Hepatic stellate cell (primary cell): ENCODE results near the gene IL1A.

Experiments
- DNase-seq: peaks from one replicate; pipeline ENCODE4 v3.0.0; 2011; ENCODE audit warnings: low spot score

IL1A gene

DNA sequence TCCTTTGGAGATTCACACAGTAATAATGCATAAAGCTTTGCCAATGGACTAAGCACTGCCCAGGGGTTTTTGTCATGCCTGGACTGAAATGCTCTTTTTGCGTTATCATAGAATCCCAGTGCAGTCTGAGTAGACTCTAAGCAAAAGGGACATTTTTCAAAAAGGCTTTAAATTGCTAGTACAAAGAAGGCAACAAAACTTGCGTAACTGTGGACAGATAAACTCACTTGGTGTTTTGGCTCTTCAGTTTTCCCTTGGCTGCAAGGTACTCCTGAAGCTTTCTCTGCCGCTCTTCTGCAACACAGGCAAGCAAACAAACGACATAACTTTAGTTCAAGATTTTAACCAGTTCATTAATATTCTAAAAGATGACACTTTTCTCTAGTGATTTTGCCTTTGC lies 22.0 kb downstream of the IL1A start:
- no peak for DNase-seq

DNA sequence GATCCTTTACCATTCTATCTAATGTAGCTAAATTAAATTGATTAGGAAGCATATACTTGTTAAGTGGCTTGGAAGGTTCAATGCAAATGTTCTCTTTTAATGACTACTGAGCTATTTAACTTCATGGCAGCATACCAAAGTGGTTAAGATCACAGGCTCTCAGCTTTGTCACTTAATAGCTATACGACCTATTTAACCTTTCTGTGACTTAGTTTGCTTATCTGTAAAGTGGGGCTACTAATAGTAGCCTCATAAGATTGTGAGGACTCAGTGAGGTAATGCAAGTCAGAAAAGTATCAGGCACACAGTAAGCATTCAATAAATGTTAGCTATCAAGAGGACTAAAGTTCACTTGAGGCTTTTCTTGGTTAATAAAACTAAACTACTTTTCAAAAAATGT lies 24.1 kb downstream of the IL1A start:
- no peak for DNase-seq

DNA sequence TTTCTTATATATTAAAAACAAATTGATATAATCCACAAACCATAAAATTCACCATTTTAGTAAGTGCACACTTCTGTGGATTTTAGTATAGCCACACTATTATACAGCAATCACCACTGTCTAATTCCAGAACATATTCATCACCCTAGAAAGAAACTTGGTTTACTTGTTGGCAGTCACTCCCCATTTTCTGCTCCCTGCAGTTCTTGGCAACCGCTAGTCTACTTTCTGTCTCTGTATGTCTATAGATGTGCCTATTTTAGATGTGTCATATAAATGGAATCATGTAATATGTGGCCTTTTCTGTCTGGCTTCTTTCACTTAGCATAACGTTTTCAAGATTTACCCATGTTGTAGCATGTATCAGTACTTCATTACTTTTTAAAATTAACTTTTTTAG lies 25.6 kb downstream of the IL1A start:
- no peak for DNase-seq

- DNase-seq = no peak
Observed at GRCh38 chr2:112757265-112757664, 27.0 kb downstream of the IL1A start.

GRCh38 chr2:112756207-112756606 lies 28.1 kb downstream of the IL1A start:
- no peak for DNase-seq

DNA sequence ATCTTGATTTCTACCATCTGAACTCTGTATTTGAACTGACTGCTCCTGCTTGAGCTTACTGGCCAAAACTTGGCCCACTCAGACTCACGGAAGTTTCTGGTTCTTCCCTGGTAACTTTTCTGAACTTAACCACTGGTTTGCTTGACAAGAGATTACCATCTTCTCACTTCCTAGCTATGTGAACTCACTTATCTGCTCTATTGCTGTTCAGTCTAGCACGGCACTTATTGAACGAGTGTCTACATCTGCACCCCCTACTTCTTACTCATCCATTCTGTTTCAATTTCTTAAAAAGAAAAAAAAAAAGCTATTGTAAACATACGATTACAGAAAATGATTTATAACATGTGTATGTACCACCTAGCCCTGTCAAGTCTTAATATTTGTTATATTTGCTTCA lies 28.8 kb downstream of the IL1A start:
- no peak for DNase-seq

DNA sequence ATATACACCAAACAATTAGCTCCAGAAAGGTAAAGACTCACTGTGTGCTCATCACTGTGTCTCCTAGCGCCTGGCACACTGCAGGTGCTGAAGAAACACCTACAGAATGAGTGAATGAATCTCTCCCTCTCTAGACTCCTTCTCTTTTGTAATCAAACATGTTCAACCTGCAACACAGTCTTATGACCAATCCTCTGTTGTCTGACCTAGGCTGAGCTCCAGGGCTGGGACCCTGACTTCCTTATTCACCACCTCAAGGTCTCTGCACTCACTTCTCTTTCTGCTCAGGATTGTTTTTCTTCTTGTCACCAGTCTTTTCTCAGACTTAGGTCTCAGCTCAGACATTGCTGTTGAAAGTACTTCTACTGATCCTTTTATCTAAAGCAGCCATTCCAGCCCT lies 29.7 kb downstream of the IL1A start:
- DNase-seq = no peak

- DNase-seq = no peak
Observed at GRCh38 chr2:112752667-112753066, 31.6 kb downstream of the IL1A start.

DNA sequence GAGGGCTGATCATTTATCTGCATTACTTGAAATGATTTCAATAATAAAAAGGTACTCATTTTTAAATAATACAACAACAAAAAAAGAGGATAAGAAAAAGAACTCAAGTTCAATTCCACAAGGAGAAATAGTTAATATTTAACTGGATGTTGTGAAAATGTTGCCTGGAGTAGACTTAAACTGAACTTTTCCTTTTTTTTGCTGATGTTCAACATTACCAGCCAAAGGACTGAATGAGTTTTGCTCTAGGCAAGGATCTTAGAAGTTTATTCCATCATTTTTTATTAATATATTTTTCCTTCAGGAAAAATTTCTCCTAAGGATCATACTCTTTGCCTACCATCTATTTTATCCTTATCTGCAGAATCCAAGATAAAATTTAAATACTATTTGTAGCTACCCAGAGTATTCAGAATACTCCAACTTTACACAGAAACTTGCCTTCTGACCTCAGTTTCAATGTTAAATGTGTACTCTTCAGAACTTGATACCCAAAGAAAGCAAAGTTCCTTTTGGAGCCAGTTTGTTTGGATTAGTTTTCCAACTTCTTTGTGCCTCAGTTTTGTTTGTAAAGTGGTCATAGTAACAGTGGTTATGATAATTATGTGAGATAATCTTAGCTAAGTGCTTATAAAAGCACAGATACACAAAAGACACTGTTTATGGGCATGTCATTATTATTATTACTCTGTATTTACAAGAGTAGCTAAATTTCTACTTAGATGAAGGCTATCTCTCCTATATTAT lies 32.7 kb downstream of the IL1A start:
- no peak for DNase-seq

- peak; percentile 34 for DNase-seq
Observed at GRCh38 chr2:112750560-112750843, 33.8 kb downstream of the IL1A start.

DNA sequence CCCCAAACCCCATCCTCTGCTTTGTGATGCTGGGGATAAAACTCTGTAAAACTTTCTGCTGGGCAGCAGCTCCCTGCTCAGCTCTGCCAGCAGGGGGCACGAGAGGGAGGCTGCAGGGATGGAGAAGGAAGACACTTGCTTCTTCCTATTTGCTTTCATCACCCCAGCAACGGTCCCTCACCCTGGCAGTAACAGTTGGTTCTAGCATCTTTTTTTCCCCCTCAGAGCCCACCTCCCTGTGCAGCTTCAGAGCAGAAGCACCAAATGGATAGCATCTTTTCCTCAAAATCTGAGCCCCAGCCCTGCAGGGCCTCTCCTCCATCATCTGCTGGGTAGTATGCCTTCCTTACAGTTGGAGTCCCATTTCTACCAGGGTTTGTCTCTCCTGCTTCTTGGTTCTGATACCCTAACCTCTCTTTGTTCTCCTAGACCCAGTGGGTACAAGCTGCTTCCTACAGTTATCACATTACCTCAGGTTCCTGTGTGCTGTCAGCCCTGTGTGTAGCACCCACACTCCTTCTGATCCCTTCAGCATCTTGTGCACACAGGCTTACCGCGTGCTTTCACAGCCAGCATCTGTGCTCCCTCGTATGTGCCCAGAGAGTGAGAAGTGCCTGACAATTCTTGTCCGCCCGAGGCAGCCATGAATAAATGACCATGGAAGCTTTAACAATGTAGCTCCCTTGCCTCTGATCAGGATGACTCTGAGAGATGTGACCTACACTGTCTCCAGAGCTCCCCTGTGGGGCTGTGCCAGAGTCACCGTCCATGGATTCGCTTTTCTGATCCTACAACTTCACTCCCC lies 34.3 kb downstream of the IL1A start:
- DNase-seq = peak; percentile 63

- no peak for DNase-seq
Observed at GRCh38 chr2:112740527-112740926, 43.8 kb downstream of the IL1A start.

DNA sequence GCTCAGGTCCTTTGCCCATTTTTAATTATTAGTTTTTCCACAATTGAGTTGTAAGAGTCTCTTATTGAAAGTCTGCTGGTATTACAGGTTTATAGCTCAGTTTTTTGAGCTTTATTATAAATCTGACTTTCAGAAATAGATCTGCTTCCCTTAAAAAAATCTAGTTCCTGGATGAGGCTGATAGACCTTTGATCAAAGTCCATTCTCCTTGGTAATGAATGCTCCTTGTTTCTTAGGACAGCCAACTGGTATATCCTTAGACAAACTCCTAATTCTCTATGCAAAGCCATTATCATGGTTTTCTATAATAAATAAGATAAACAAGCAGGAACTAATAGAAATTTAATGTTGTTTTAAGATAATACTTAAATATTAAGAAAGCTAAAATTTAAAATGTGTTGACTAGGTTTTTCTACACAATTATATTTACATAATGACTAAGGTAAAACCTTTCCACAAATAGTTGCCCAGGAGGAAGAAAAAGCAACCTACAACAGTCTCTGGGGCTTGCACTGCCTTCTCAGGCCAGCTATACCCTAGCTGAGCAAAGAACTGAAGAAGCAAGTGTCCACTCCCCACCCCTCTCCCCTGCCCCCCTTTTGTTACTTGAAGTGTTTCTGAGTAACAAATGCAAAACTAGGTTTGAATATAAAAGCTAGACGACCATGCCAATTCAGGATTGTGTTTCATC lies 46.6 kb downstream of the IL1A start:
- no peak for DNase-seq

DNA sequence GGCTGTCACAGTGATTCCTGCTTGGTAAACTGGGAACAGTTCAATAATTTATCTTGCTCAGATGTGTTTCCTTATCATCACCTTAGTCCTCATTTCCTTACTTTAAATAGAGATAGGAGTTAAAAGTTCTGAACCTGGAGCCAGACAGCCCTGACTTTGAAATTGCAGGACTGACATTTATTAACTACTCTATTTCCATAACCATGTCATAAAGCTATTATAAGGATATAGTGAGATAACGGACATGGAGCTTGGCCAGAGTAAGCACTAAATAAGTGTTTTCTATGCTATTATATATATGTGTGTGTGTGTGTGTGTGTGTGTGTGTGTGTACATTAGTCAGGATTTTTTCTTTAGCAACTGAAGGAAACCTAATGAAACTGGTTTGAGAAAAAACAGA lies 50.4 kb downstream of the IL1A start:
- DNase-seq = no peak

GRCh38 chr2:112733456-112733855 lies 50.8 kb downstream of the IL1A start:
- DNase-seq = no peak

DNA sequence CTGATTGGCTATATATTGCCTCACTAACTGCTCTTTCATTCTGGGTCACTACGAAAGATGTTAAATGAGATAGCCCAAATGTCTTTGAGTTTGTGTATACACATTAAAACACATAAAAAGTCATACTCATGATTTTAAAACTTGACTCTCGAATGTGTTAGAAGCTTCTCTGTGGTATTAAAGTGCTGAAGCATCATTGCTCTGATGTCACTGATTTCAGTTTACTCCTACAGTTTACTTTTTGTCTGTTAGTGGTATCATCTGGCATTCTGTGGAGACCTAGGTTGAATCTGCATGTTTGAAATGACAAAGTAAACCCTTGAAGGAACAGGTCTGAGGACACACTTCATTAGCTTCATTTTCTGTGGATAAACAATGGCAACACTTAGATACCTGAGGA lies 52.8 kb downstream of the IL1A start:
- no peak for DNase-seq

DNA sequence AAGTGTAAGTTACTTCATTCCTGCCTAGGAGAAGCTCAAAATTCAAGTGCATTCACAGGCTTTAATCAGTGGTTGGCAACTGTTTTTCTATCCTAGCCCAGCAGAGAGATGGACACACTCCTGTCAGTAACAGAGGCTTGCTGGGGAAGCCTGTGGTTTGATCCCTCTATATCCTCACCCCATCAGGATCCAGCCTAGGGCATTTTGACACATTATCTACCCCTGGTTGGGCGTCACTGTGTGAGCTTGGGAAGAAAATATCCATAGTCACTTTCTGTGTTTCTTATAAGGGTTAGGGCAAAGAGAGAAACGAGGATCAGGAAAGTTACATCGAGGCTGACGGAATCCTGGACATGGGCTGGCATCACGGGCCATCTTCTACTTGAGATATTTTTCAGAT lies 53.5 kb downstream of the IL1A start:
- DNase-seq = no peak

GRCh38 chr2:112730216-112730615 lies 54.1 kb downstream of the IL1A start:
- no peak for DNase-seq

- DNase-seq = no peak
Observed at GRCh38 chr2:112728378-112729175, 55.7 kb downstream of the IL1A start.

GRCh38 chr2:112728029-112728362 lies 56.3 kb downstream of the IL1A start:
- DNase-seq = no peak

DNA sequence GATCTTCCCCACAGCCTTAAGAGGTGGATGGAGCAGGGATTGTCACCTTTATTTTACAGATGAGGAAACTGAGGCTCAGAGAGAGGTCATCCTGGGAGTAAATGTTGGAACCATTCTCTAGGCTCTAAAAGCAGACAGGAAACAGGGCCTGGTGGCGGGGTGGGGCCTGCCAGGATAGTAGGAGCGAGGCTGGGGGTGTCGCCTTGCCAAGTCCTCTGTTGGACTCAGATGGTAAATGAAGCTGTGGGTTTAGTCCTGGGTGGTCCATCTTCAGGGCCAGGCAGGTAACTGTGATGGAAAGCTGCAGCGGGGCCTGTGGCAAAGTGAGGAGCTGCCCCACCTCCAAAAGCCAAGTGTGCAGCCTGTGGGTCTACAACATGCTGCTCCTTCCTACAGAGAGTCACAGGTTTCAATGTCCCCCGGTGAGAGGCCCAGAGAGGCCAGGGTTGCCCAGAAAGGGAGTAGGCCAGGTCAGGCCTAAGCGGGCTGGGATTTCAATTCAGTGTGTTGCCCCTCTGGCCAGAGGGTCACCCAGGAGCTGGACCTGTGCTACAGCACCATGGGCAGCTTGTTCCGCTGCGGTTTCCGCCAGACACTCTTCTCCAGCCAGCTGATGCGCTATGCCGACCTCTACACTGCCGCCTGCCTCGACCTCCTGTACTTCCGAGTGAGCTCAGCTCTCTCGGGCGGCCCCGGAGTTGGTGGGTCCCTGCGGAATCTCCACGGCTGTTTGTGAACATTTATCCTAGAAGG lies 56.8 kb downstream of the IL1A start:
- DNase-seq = no peak
